ENCODE results near the gene RPS6KA4. TPM values are rescaled to one million over a fixed set of nuclear protein-coding genes. Genes with fewer than 3 reads are reported as not detected.
"Not testable (repeated sequence)": the region's sequence is repeated elsewhere in the genome, so short reads cannot be mapped to it uniquely, and the experiment has no call there.

RPS6KA4 gene
- polyA plus RNA-seq, 5 donors, result 10.0 to 22.1 (median 13.0) TPM

- no peak for DNase-seq
Measured at GRCh38 chr11:64385945-64386704, 27.2 kb downstream of the RPS6KA4 start.

DNA sequence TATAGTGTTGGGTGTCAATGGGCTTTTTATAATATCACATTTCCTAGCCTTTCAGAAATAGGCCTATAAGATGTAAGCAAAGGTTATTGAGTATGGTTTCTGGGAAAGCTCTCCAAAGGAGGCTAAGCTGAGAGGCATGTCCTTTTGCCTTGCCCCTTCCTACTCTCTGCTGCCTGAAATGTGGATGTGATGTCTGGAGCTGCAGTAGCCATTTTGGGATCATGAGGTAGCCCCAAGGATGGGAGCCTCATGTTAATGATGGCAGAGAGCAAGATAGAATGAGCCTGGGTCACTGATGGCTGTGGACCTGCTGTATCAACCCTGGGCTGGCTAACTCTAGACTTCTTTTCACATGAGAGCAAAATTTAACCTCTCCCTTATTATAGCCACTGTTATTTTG is 29.0 kb downstream of the RPS6KA4 start:
- no peak for DNase-seq

DNA sequence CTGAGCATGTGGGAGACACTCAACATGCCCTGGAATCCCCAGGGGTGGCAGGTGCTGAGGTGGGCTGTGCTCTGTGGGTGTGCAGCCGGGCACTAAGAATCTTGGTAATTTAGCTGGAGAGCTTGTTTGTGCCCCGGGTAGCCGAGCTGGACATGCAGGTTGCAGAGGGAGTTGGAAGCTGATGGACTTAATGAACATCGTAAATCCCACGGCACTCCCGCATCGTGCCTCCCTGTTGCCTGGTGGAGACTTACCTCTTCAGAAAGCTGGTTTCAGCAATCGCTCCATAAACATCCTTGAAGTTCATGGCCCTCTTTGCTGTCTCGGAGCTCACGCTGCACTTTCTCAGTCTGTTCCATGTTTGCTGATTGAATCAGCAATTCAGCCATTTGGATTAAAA is 29.9 kb downstream of the RPS6KA4 start:
- no peak for DNase-seq

GRCh38 chr11:64389851-64390250 is 30.9 kb downstream of the RPS6KA4 start:
- DNase-seq, result no peak

GRCh38 chr11:64390558-64390957 is 31.6 kb downstream of the RPS6KA4 start:
- no peak for DNase-seq

DNA sequence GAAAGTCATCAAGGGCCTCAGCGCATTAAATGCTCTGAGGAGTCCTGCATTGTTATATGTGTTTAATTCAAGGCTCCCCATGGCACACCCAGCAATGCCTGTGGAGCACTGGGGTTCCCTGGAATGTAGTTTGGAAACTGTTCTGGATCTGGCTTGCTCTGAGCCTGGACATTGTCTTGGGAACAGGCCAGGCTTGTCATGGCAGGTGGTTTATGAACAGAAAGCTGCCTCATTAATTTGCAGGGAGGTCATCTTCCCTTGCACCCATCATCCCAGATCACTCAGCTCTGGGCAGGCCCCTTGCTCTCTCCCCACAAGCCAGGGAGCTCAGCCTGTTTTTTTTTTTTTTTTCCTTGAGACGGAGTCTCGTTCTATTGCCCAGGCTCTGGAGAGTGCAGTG is 32.9 kb downstream of the RPS6KA4 start:
- no peak for DNase-seq

DNA sequence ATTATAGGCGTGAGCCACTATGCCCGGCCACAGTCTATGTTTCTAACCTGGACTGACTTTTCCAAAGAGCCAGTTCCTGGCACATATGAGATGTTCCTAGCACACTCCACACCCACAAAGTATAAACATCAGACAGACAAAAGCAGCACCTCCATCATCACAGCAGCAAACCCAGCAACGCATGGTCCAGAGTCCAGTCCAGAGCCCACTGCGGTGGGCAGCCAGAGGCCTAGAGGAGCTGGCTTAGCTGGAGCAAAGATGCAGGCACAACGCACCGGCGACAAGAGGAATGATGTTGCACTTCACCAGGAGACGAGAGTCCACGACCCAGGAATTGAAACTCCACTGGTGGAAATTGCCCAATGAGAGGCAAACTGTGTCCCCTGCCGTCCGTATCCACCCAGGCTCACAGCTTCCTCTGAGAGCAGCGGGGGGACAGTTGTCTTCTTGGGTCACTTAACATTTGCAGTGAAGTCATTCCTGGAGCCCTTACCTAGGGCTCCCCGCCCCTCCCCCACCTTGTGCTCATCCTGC is 36.6 kb downstream of the RPS6KA4 start:
- DNase-seq, result no peak

DNA sequence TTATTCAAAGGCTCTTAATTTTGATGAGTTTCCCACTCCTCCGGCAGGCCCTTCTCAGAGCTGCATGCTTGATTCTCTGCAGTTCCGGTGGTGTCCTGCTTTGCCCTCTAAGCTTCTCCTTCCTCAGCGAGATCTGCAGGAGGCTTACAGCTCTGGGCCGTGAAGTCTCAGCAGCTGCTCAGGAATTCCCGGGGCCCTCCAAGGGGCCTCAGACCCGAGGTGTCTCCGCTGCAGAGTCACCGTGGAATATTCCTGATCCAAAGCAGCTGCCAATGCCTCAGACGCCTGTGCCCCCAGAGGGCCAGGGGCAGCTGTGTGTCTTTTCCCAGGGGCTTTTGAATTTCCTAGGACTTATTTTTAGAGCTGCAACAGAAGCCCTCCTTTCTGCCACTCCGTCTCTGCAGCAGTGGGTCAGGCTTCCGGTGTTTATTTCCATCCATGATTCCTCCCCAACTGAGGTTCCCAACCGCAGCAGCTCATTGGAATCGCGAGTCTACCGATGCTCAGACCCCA is 37.2 kb downstream of the RPS6KA4 start:
- DNase-seq, result peak in 1 of 2 donors; percentile 7

DNA sequence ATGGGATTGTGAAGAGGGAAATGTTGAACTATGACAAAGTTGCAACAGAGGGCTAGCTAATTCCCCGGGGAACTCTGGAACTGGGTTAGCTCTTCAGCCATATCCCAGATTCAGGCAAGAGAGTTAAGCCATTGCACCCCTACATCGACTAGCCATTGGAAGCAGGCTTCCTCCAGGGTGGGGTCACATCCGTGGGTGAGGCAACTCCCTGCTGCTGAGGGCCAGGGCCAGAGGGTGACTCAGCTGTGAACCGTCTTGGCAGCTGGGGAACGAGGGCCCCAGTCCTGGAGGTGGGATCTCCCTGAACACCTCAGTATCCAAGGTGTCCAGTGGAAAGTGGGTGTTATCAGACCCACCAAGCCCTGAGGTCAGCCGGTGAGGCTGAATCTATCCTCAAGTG is 41.1 kb downstream of the RPS6KA4 start:
- no peak for DNase-seq

DNA sequence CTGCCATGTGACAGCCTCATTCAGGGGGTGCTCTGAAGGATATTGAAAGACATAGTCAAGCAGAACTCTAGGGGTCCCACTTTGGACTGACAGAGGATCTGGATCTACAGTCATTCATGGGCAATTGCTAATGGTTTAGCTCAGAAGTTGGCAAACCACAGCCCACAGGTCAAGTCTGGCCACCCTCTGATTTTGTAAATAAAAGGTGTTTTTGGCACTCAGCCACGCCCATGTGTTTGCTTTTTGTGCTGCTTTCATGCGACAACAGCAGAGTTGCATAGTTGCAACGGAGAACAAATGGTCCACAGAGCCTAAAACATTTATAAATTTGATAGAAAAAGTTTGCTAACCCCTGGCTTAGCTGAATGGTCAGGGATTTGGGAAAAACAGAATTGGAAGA is 41.7 kb downstream of the RPS6KA4 start:
- no peak for DNase-seq

DNA sequence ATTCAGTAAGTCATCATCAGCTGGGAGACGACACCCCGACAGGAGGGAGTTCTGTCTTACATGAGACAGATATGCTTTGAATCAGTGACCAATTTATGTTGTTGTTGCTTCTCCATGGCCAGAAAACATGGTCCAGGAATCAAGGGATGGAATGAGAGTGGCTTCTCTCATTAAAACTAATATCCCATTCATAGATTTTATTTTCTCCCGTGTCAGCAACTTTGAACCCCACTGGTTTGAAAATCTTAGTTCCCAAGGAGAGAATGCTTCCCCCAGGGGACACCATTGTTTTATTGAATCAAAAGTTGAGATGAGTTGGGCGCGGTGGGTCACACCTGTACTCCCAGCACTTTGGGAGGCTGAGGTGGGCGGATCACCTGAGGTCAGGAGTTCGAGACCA is 42.8 kb downstream of the RPS6KA4 start:
- DNase-seq, result no peak

DNA sequence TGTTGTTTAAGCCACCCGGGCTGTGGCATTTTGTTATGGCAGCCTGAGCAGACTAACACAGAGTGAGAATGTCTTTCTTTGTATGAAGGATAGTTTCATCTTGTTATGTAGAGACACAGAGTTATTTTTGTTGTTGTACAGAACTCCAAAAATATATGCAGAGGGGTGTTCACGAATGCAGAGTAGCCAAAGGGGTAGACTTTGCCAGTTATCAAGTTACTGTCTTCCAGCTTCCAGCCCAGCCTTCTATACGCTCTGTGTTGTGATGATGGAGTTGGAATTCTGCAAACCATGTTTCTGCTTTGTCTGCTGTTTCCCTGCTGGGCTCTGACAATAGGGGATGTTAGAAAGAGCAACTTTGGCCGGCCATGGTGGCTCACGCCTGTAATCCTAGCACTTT is 44.1 kb downstream of the RPS6KA4 start:
- no peak for DNase-seq

- peak; percentile 69 to 72 for DNase-seq
Measured at GRCh38 chr11:64406221-64406946, 47.4 kb downstream of the RPS6KA4 start.

DNA sequence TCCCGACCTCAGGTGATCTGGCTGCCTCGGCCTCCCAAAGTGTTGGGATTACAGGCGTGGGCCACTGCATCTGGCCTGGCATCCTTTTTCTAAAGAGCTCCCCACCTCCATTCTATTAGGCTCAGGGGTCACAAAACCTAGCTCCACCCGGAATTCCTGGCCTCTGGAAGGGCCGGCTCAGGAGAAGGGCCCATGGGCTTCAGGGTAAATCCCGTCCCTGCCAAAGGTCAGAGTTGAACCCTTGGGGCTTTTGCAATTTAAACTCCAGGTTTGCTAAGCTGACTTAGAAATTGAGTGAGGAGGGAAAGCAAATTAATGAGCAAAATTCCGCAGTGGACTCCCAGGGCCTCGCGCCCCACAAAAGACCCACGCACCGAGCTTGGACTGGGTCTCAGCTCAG is 48.3 kb downstream of the RPS6KA4 start:
- DNase-seq, result no peak

DNA sequence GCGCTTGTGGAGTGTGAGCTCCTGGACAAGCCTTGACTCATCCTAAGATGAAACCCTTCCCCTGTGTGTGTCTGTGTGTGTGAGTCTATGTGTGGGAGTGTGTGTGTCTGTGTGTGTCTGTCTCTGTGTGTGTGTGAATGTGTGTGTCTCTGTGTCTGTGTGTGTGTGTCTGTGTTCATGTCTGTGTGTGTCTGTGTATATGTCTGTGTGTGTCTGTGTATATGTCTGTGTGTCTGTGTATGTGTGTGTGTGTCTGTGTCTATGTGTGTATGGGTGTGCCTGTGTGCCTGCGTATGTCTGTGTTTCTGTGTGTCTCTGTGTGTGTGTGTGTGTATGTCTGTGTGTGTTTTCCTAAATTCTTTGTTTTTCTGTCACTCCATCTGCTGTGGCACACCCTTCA is 48.7 kb downstream of the RPS6KA4 start:
- no peak for DNase-seq

GRCh38 chr11:64409278-64409677 is 50.3 kb downstream of the RPS6KA4 start:
- DNase-seq, result no peak

DNA sequence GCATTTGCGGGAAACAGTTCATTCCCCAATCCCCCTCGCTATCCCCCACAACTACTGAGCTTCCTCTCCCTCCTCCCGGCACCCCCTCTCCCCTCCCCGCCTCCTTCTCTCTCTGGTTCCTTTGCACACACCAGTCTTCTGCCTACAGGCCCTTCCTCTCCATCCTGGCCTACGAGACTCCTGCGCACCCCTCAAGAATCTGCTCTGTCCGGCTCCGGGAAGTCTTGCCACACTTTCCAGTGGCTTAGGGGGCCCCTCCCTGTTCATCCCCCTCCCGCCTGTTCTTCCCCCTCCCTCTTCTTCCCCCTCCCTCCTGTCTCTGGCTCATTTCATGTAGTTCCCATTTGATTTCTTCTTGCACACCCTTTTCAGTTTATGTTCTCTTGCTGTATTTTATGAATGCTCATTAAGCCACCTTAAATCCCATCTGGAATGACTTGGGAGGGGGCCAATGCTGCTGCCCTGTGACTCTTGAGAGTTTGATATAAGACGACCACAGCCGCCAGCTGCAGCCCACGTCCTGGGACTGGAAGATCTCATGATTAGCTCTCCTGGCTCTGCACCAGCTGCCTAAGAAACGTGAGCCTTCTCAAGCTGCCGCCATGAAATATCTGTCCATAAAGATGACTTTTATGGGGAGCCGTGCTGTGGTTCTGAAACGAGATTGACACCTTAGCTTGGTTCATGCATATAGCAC is 50.9 kb downstream of the RPS6KA4 start:
- no peak for DNase-seq

DNA sequence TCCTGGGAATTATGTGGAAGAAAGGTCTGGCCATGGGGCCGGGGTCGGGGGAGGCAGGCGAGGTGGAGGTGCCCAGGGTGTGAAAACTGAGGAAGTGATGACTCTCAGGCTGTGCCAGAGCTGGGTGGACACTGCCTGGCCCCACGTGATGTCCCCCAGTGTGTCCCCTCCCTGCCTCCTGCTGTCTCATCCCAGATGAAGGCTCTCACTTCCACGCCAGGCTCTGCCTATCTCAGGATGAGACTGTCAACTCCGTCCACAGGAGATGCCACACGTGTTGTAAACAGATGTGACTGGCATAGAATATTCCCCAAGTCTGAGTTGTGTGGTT is 51.4 kb downstream of the RPS6KA4 start:
- DNase-seq, result no peak

- no peak for DNase-seq
Measured at GRCh38 chr11:64413417-64413816, 54.5 kb downstream of the RPS6KA4 start.

- peak in 1 of 2 donors; percentile 2 for DNase-seq
Measured at GRCh38 chr11:64415286-64415685, 56.3 kb downstream of the RPS6KA4 start.

GRCh38 chr11:64415996-64416728 is 57.2 kb downstream of the RPS6KA4 start:
- DNase-seq, result no peak

GRCh38 chr11:64418233-64418632 is 59.3 kb downstream of the RPS6KA4 start:
- DNase-seq, result not testable (repeated sequence)
